Liver (tissue), 3 donors: ENCODE data around the gene PLCL1.

ENCODE experiments used
- ATF3 ChIP-seq: IDR thresholded peaks from 2 replicates; pipeline ENCODE4 v1.6.1; 2016; ENCODE audit warnings: antibody characterized with exemption
- CTCF ChIP-seq: fragments of 150-350 bp; IDR thresholded peaks from 2 replicates; pipeline ENCODE4 v1.5.1; 2017; ENCODE audit warnings: improper control_type of control experiment, low read depth, low read length; ENCODE audit not compliant: missing input control
- EGR1 ChIP-seq, 2 donors: IDR thresholded peaks; 2 replicates each; pipeline ENCODE4 v1.6.1; 2016 to 2018; ENCODE audit warnings: antibody characterized with exemption in 2 of 2, low read depth in 2 of 2
- GABPA ChIP-seq, 2 donors: IDR thresholded peaks in 1 of 2; conservative IDR thresholded peaks in 1 of 2; 2 replicates each; pipeline ENCODE4 v1.6.1; 2016; ENCODE audit warnings: antibody characterized with exemption in 2 of 2, mild to moderate bottlenecking in 1 of 2, moderate library complexity in 1 of 2
- JUND ChIP-seq, 2 donors: IDR thresholded peaks; 2 replicates each; pipeline ENCODE4 v1.6.1; 2016; ENCODE audit warnings: antibody characterized with exemption in 2 of 2
- MAX ChIP-seq: IDR thresholded peaks from 2 replicates; pipeline ENCODE4 v1.6.1; 2016; ENCODE audit warnings: antibody characterized with exemption
- NR2F2 ChIP-seq: IDR thresholded peaks from 2 replicates; pipeline ENCODE4 v1.6.1; 2016; ENCODE audit warnings: antibody characterized with exemption
- RAD21 ChIP-seq, 2 donors: IDR thresholded peaks; 2 replicates each; pipeline ENCODE4 v1.6.1; 2016; ENCODE audit warnings: antibody characterized with exemption in 2 of 2, mild to moderate bottlenecking in 2 of 2
- SP1 ChIP-seq: IDR thresholded peaks from 2 replicates; pipeline ENCODE4 v1.6.1; 2018; ENCODE audit warnings: antibody characterized with exemption, mild to moderate bottlenecking
- TAF1 ChIP-seq: conservative IDR thresholded peaks from 2 replicates; pipeline ENCODE4 v1.6.1; 2016; ENCODE audit warnings: antibody characterized with exemption, mild to moderate bottlenecking
- YY1 ChIP-seq: IDR thresholded peaks from 2 replicates; pipeline ENCODE4 v1.6.1; 2016; ENCODE audit warnings: antibody characterized with exemption, mild to moderate bottlenecking
- TF ChIP-seq, protein P1 (sequence below): IDR thresholded peaks from 2 replicates; pipeline ENCODE4 v1.6.1; 2016; ENCODE audit warnings: antibody characterized with exemption, mild to moderate bottlenecking
- TF ChIP-seq, protein P2 (sequence below): IDR thresholded peaks from 2 replicates; pipeline ENCODE4 v1.6.1; 2016; ENCODE audit warnings: antibody characterized with exemption
- donor health status: healthy.
- donor health status: healthy.

- no peak for TF ChIP-seq CTCF
- no peak for TF ChIP-seq SP1
- no peak for TF ChIP-seq RAD21 (IDR thresholded peaks at IDR 0.05)
- no peak for TF ChIP-seq GABPA (IDR thresholded peaks at IDR 0.05 in 1 of 2, conservative IDR thresholded peaks at IDR 0.05 in 1 of 2)
- TF ChIP-seq JUND (IDR thresholded peaks at IDR 0.05) = no peak
- no peak for TF ChIP-seq TAF1
- no peak for TF ChIP-seq EGR1 (IDR thresholded peaks at IDR 0.05; ENCODE audit: low read depth in 2 of 2)
- no peak for TF ChIP-seq MAX
- no peak for TF ChIP-seq YY1
- TF ChIP-seq NR2F2 = no peak
- TF ChIP-seq ATF3 = no peak
- TF ChIP-seq, protein P1, sequence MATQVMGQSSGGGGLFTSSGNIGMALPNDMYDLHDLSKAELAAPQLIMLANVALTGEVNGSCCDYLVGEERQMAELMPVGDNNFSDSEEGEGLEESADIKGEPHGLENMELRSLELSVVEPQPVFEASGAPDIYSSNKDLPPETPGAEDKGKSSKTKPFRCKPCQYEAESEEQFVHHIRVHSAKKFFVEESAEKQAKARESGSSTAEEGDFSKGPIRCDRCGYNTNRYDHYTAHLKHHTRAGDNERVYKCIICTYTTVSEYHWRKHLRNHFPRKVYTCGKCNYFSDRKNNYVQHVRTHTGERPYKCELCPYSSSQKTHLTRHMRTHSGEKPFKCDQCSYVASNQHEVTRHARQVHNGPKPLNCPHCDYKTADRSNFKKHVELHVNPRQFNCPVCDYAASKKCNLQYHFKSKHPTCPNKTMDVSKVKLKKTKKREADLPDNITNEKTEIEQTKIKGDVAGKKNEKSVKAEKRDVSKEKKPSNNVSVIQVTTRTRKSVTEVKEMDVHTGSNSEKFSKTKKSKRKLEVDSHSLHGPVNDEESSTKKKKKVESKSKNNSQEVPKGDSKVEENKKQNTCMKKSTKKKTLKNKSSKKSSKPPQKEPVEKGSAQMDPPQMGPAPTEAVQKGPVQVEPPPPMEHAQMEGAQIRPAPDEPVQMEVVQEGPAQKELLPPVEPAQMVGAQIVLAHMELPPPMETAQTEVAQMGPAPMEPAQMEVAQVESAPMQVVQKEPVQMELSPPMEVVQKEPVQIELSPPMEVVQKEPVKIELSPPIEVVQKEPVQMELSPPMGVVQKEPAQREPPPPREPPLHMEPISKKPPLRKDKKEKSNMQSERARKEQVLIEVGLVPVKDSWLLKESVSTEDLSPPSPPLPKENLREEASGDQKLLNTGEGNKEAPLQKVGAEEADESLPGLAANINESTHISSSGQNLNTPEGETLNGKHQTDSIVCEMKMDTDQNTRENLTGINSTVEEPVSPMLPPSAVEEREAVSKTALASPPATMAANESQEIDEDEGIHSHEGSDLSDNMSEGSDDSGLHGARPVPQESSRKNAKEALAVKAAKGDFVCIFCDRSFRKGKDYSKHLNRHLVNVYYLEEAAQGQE = no peak
- TF ChIP-seq, protein P2, sequence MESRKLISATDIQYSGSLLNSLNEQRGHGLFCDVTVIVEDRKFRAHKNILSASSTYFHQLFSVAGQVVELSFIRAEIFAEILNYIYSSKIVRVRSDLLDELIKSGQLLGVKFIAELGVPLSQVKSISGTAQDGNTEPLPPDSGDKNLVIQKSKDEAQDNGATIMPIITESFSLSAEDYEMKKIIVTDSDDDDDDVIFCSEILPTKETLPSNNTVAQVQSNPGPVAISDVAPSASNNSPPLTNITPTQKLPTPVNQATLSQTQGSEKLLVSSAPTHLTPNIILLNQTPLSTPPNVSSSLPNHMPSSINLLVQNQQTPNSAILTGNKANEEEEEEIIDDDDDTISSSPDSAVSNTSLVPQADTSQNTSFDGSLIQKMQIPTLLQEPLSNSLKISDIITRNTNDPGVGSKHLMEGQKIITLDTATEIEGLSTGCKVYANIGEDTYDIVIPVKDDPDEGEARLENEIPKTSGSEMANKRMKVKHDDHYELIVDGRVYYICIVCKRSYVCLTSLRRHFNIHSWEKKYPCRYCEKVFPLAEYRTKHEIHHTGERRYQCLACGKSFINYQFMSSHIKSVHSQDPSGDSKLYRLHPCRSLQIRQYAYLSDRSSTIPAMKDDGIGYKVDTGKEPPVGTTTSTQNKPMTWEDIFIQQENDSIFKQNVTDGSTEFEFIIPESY = no peak
These were observed 149.9 kb downstream of the PLCL1 start for GRCh38 chr2:197954328-197954727.
